ENCODE data around the gene TAL2.

DNA sequence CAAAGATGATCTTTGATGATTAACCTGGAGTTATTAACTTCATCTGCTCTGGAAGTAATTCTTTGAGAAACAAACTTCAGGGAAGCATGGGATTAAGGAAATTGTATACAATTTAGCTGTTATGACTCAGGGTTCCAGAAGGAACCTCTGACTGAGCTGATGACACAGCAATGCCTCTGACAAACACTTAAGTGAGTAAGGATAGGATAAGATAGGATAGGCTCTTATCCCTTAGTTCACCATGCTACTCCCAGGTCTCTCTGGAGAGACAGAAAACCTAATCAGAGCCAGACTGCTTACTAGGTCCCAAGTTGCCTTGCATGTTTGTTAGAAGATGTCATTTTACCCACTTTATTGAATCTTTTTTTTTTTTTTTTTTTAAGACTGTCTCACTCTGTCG is 19.5 kb downstream of the TAL2 start:
- TF ChIP-seq POLR2A (IDR thresholded peaks at IDR 0.05) (no peak), CTCF (IDR thresholded peaks at IDR 0.05) (no peak)

Data from uterus (tissue), 2 donors.